HG03520 (cell line): ENCODE measurements around the gene RCE1.
"Not testable (repeated sequence)": the region's sequence is repeated elsewhere in the genome, so short reads cannot be mapped to it uniquely, and the experiment has no call there.

ENCODE experiments used
- ATAC-seq: cut with Tn5 transposase; IDR thresholded peaks from one replicate; pipeline ENCODE4 v1.9.1; 2021; ENCODE audit warnings: mild to moderate bottlenecking, moderate library complexity; ENCODE audit not compliant: unreplicated experiment

Gene RCE1, protein sequence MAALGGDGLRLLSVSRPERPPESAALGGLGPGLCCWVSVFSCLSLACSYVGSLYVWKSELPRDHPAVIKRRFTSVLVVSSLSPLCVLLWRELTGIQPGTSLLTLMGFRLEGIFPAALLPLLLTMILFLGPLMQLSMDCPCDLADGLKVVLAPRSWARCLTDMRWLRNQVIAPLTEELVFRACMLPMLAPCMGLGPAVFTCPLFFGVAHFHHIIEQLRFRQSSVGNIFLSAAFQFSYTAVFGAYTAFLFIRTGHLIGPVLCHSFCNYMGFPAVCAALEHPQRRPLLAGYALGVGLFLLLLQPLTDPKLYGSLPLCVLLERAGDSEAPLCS

DNA sequence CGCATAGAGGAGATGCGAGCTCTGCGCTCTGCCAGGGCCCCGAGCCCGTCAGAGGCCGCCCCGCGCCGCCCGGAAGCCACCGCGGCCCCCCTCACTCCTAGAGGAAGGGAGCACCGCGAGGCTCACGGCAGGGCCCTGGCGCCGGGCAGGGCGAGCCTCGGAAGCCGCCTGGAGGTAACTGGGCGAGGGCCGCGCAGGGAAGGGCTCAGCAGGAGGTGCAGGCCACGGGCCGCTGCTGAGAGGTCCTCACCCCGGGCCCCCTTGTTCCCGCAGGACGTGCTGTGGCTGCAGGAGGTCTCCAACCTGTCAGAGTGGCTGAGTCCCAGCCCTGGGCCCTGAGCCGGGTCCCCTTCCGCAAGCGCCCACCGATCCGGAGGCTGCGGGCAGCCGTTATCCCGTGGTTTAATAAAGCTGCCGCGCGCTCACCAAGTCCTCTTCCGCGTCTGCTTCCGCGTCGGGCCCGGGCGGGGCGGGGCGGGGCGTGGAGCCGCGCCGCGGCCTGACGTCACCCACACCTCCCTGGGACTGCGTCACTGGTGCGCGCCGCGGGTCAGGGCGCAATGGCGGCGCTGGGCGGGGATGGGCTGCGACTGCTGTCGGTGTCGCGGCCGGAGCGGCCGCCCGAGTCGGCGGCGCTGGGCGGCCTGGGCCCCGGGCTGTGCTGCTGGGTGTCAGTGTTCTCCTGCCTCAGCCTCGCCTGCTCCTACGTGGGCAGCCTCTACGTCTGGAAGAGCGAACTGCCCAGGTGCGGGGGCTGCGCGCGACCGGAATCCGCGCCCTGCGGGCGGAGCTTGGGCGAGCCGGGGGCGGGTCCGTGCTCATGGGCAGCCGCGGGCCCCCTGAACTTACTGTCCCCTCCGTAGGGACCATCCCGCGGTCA is at the start of gene RCE1:
TSS of gene RCE1 (plus strand) at position 546 of the 880 bp plus-strand sequence. CDS start at position 561, 15 bp downstream.
- peak; percentile 67 for ATAC-seq

DNA sequence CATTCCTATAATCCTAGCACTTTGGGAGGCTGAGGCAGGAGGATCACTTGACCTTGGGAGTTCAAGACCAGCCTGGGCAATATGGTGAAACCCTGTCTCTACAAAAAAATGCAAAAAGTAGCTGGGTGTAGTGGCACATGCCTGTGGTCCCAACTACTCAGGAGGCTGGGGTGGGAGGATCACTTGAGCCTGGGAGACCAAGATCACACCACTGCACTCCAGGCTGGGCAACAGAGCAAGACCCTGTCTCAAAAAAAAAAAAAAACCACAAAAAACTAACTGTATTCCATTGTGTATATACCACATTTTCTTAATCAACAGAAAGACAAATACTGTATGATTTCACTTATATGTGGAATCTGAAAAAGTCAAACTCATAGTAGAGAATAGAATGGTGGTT is 43.4 kb upstream of the RCE1 start:
- ATAC-seq = not testable (repeated sequence)

DNA sequence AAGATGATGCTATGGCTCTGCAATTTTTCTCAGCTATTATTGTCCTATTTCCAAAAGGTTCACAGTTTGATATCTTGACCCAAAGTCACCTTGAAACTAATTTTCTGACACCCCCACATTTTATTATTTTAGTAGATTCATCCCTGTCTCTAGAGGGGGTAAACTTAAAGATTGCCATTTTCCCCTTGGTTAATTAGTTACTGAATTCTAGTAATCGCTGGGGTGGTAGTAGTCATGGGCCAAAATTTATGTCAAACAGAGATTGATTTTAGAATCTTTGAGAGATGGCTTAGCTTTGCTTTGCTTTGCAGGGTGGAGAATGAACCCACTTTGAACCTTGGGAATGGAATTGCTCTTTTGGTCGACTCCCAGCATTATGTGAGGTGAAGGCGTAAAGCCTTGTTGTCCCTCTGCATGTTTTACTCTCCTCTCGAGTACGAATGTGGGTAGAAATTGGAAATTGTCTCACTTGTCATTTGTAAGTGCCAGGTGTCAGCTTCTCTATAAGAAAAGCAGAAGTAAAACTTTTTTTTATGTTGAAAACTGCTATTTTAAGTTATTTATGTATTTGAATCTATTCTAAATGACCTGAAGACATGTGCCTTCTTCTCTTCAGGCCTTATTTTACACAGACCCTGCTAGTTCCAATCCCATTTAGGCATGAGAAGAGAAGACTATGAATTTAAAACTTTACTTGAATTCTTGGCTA is 42.4 kb upstream of the RCE1 start:
- ATAC-seq = no peak

DNA sequence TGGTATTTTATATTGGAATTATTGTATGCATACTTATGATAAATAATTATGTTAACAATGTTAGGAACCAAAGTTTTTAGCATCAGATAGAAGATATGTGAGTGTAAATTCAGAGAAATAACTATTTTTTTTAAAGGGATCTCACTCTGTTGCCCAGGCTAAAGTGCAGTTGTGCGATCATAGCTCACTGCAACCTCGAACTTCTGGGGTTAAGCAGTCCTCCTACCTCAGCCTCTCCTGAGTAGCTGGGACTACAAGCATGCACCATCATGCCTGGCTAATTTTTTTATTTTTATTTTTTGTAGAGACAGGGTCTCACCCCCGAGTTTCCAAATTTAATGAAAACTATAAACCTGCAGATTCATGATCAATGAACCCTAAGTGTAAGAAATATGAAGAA is 33.6 kb upstream of the RCE1 start:
- no peak for ATAC-seq

DNA sequence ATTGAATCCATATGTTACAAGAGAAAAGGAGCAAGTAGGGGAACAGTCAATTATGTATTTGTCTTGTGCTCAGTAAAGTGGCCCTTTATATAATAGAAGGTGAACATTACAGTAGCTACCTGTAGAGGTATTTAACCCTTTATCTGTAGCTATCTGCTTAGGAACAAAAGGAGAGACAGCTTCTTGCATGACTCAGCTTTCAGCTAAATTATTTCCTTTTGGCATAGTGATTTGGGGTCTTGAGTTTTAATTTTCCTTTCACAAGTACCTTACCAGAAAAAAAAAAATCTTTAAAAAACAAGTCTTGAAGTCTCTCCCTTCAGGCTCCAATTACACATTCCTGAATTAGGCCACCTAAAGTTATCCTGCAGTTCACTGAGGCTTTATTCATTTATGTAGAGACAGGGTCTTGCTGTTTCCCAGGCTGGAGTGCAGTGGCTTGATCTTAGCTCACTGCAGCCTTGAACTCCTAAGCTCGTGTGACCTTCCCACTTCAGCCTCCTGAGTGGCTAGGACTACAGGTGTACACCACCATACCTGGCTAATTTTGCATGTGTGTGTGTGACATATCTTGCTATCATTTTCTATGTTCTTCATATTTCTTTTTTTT is 32.6 kb upstream of the RCE1 start:
- no peak for ATAC-seq

DNA sequence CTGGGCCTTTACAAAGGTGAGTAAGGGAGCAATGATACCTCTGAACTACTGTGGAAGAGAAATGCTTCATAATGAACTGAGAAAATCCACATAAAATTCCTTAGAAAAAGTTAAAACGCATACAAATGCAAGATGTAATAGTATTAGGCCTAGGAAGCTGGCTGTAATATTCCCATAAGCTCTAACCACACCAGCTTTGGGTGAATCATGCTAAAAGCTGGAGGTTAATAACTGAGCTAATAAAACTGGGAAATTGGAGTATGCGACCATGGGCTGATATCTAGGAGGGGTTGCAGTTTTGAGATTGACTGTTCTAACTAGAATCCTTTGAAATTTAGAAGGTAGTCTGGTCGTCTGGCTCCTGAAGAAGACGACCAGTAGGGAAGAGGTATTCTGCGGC is 28.6 kb upstream of the RCE1 start:
- ATAC-seq = no peak

DNA sequence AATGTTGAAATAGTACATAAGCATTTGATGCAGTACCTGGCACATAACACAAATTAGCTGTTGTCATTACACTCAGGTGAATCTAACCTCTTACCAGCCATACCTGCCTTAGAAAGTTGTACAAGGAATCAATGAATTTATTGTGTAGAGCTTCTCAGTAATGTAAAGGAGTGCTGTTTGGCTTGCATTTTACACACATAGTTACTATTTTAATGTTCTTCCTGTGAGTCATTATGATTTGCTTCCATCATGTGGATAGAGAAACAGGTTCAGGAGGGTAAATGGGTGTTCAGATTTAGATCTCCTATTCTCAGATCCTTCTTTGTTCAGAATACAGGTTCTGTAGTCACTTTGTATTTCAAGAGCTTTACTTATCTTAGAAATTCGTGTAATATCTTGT is 27.6 kb upstream of the RCE1 start:
- no peak for ATAC-seq

DNA sequence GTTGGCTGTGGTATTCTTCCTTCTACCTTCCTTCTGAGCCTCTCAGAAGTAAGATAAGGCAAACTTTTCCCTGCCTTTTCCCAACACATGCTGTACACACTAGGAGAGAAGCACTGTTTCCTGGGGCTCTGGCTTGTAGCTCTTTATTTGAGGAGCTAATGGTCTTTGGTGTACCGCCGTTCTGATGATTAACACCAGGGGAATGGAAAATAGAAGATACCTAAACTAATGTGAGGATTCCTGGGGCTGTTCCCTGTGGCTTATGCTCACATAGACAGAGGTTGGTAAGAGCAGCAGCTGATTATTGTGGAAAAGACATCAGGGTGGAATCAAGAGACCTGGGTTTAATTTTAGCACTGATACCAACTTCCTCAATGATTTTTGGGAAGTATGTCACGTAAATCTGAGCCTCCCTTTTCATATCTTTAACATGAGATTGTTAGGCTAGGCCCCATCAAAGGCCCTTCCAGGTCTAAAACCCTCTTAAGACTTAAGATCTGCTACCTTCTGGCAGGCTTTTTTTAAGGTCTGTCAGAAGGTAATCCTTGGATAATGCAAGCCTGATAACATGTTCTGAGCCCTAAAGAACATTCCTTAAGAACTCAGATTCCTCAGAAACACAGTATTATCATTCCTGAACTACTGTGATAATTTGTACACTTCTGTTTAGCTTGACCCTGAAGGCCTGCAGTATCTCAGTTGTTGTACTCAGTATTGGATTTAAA is 24.8 kb upstream of the RCE1 start:
- ATAC-seq = no peak

DNA sequence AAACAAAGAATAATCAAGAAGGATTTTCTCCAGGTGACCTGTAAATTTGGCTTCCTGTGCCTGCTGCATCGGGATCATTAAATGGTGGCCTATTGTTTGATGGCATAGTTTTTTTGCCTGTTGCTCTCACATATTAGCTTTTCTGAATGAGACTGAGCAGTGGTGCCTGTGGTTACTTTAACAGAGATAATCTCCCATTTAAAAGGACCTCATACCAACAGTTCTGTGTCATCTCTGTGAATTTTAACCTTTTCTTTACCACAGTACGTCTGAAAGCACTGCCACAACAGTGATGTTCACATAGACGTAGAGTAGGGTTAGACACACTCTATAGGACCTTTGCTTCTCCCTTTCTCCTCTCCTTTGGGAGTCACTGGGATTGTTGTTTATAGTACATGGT is 22.9 kb upstream of the RCE1 start:
- no peak for ATAC-seq

DNA sequence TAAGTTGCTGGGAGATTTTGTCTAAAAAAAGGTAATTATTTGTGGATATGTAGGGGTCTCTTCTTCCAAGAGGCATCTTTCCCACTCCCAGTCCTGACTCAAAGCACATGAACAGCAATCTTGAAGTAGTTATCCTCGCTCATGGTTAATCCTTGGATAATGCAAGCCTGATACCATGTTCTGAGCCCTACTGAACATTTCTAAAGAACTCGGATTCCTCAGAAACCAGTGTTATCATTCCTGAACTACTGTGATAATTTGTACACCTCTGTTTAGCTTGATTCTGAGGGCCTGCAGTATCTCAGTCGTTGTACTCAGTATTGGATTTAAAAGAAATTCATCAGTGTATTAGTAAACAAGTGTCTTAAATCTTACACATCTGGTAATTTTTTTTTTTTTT is 22.3 kb upstream of the RCE1 start:
- no peak for ATAC-seq

DNA sequence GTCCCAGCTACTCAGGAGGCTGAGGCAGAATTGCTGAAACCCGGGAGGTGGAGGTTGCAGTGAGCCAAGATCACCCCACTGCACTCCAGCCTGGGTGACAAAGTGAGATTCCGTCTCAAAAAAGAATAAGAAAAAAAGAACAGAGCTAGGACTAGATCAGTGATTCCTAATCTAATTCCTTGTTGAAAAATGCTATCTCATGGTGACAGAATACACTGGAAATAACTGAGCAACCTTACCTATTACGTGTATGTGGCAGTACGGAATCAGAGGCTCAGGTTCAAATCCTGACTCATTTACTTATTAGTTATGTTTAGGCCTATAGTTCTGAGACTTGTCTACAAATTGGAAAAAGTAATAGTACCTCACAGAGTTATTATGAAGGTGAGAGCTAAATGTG is 19.5 kb upstream of the RCE1 start:
- no peak for ATAC-seq

DNA sequence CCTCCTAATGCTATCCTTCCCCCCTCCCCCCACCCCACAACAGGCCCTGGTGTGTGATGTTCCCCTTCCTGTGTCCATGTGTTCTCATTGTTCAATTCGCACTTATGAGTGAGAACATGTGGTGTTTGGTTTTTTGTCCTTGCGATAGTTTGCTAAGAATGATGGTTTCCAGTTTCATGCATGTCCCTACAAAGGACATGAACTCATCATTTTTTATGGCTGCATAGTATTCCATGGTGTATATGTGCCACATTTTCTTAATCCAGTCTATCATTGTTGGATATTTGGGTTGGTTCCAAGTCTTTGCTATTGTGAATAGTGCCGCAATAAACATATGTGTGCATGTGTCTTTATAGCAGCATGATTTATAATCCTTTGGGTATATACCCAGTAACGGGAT is 18.7 kb upstream of the RCE1 start:
- not testable (repeated sequence) for ATAC-seq

DNA sequence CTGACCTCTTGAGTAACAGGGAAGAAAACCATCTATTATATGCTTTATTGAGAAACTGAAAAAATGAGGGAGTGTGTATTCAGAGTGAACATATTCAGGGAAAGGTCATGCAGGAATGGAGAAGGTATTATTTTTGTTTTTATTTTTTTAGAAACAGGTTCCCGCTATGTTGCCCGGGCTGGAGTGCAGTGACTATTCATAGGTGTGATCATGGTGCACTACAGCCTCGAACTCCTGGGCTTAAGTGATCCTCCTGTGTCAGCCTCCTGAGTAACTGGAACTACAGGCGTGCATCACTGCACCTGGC is 8.7 kb upstream of the RCE1 start:
- no peak for ATAC-seq

DNA sequence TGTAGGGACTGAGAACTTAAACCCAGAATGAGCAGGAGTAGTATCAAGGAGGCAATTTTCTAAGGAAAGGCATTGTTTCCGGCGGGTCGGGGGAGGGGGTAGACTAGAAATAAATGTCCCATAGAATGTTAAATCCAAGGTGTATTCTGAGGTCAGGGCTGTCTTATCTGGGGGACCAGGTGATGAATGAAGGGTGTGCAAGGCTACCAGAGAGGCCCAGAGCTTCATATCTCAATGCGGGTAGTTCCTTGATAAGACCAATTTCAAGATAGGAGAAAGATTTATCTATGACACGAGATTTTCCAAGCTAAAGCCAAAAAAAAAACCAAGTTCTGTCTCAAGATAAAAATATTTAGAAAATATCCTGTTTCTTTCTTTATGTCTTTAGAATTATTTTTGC is 8.3 kb upstream of the RCE1 start:
- ATAC-seq = no peak

DNA sequence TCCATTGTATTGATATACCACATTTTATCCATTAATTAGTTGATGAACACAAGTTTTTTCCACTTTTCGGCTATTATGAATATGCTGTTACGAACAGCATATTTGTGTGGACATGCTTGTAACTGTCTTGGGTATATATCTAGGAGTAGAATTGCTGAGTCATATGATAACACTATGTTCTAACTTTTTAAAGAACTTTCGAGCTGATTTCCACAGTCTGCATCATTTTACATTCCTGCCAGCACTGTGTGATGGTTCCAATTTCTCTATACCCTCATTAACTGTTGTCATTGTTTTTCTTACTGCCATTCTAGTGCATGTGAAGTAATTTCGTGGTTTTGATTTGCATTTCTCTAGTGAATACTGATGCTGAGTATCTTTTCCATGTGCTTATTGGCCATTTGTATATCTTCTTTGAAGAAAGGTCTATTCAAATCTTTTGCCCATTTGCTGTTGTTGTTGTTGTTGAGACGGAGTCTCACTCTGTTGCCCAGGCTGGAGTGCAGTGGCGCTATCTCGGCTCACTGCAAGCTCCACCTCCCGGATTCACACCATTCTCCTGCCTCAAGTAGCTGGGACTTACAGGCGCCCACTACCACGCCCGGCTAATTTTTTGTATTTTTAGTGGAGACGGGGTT is 7.4 kb upstream of the RCE1 start:
- no peak for ATAC-seq

DNA sequence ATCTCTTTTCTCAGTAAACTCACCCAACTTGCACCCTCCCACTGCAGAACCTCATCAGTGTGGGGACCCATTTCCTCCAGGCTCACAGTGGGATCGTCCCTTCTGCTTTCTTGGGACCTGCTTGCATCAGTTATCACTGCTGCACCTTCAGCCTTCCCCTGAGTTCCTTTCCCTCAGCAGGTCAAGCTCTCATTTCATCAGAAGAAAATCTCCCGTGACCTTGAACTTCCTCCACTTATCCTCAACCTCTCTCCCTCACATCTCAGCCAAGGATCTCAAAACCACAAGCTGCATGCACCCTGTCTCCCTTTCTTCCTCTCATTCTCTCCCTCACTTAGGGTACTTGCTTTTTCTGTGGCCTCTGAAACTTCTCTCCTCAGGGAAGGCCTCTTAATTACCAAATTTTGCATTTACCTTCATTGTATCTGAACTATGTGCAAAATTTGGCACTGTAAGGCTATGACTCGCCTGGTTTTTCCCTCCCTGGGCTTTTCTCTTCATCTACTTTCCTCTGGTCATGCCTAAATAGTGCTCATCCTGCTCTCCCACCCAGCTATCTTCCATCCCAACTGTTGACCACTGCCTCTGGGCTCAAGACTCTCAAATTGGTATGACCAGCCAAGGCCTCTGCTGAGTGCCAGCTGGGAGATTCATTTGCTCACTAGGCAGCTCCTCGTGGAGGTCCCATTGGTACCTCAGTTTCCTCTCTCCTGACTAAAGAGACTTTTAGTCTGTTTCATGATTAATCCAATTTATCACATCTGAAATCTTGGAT is 2.7 kb upstream of the RCE1 start:
- no peak for ATAC-seq

DNA sequence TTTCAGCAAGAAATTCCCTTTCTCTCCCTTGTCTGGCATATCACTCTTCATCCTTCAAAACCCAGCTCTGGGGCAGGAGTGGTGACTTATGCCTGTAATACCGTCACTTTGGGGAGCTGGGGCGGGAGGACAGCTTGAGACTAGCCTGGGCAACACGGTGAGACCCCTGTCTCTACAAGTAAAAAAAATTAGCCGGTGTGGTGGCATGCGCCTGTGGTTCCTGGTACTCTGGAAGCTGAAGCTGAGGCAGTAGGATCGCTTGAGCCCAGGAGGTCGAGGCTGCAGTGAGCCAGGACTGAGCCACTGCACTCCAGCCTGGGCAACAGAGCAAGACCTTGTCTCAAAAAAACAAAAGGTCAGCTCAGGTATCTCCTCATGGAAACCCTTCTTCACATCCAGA is 1.4 kb upstream of the RCE1 start:
- ATAC-seq = no peak

DNA sequence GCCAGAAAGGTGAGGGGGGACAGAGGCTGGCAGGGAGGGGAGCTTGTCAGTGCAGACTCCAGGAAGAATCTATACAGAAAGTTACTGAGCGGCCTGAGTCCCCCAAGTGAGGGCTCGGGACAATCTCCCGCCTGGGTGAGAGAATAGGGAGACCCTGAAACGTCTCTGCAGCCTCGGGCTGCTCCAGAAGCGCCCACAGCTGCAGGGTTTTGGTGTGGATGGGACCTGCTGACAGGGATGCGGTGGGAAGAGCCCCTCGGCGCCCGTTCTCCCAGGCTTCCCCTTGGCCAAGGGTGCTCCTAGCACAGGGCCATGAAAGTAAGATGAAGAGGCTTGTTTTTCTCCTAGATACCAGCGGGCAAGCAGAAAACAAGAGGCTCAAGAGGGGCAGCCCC is 743 bp upstream of the RCE1 start:
- peak; percentile 5 for ATAC-seq

DNA sequence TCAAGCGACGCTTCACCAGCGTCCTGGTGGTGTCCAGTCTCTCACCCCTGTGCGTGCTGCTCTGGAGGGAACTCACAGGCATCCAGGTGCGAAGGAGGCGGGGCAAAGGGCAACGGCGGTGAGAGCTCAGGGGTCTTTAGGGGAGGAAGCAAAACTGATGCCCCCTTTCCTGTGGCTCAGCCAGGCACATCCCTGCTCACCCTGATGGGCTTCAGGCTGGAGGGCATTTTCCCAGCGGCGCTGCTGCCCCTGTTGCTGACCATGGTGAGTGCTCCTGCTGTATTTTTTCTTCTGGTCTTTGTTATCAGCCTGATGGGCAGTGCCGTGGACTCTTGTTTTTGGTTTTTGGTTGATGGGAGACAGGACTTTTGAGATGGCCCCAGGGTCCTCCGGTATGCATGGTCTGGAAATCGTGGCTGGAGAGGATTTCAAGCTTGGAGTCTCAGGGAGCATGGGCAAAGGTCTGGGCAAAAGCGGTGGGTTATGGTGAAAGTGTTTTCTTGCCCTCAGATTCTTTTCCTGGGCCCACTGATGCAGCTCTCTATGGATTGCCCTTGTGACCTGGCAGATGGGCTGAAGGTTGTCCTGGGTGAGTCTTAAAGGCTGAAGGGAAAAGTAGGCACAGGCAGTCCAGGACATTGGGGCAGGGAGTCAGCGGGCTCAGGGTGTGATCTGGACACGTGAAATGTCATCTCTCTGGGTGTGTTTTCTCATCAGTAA is 695 bp downstream of the RCE1 start:
- ATAC-seq = no peak
